SK-N-SH treated with all-trans-retinoic acid at 6 μM for 48 hours (cell line): ENCODE results near the gene CFI.

Experiments used
- ATAC-seq: fragments of 200-7000 bp; cut with Tn5 transposase; 3 replicates; pipeline ENCODE4 v1.9.1; 2020; ENCODE audit warnings: mild to moderate bottlenecking, moderate library complexity
- ARNTL ChIP-seq: fragments of 450-650 bp; formaldehyde crosslinking; IDR thresholded peaks from 2 replicates; pipeline ENCODE4 v1.5.0; 2020; ENCODE audit warnings: low read depth, mild to moderate bottlenecking, moderate library complexity, borderline replicate concordance
- BACH2 ChIP-seq: fragments of 250-450 bp; sonication (Bioruptor Pico); IDR thresholded peaks from 2 replicates; pipeline ENCODE4 v1.9.0; 2021; ENCODE audit warnings: mild to moderate bottlenecking, borderline replicate concordance
- ESRRG ChIP-seq: fragments of 250-450 bp; sonication (Bioruptor Pico); IDR thresholded peaks from 2 replicates; pipeline ENCODE4 v1.6.1; 2021; ENCODE audit warnings: mild to moderate bottlenecking
- GLIS3 ChIP-seq: fragments of 250-450 bp; sonication (Bioruptor Pico); IDR thresholded peaks from 2 replicates; pipeline ENCODE4 v1.5.0; 2020; ENCODE audit warnings: mild to moderate bottlenecking, moderate library complexity
- ISL1 ChIP-seq: fragments of 250-450 bp; sonication (Bioruptor Pico); IDR thresholded peaks from 2 replicates; pipeline ENCODE4 v2.1.2; 2022; ENCODE audit warnings: mild to moderate bottlenecking, moderate library complexity
- OSR1 ChIP-seq: fragments of 250-450 bp; sonication (Bioruptor Pico); IDR thresholded peaks from 2 replicates; pipeline ENCODE4 v1.8.0; 2022; ENCODE audit warnings: moderate library complexity, mild to moderate bottlenecking, inconsistent platforms
- PATZ1 ChIP-seq: fragments of 250-450 bp; sonication (Bioruptor Pico); IDR thresholded peaks from 2 replicates; pipeline ENCODE4 v1.8.0; 2020; ENCODE audit warnings: mild to moderate bottlenecking, moderate library complexity, borderline replicate concordance
- POU6F1 ChIP-seq: fragments of 250-450 bp; sonication (Bioruptor Pico); IDR thresholded peaks from 2 replicates; pipeline ENCODE4 v1.8.0; 2021; ENCODE audit warnings: low read depth, mild to moderate bottlenecking, moderate library complexity, borderline replicate concordance
- PPARA ChIP-seq: fragments of 250-450 bp; sonication (Bioruptor Pico); IDR thresholded peaks from 2 replicates; pipeline ENCODE4 v1.5.0; 2020; ENCODE audit warnings: mild to moderate bottlenecking, borderline replicate concordance
- RARB ChIP-seq: fragments of 250-450 bp; sonication (Bioruptor Pico); IDR thresholded peaks from 2 replicates; pipeline ENCODE4 v1.8.0; 2021; ENCODE audit warnings: mild to moderate bottlenecking, moderate library complexity
- SNAI2 ChIP-seq: fragments of 250-450 bp; sonication (Bioruptor Pico); IDR thresholded peaks from 2 replicates; pipeline ENCODE4 v1.5.0; 2020; ENCODE audit warnings: mild to moderate bottlenecking, moderate library complexity
- TCF4 ChIP-seq: fragments of 250-450 bp; sonication (Bioruptor Pico); IDR thresholded peaks from 2 replicates; pipeline ENCODE4 v1.8.0; 2021; ENCODE audit warnings: mild to moderate bottlenecking, moderate library complexity, borderline replicate concordance
- TOX ChIP-seq: fragments of 250-450 bp; sonication (Bioruptor Pico); IDR thresholded peaks from 2 replicates; pipeline ENCODE4 v1.8.0; 2021; ENCODE audit warnings: mild to moderate bottlenecking, moderate library complexity, borderline replicate concordance
- ZC3H10 ChIP-seq: fragments of 250-450 bp; sonication (Bioruptor Pico); IDR thresholded peaks from 2 replicates; pipeline ENCODE4 v1.5.1; 2021; ENCODE audit warnings: mild to moderate bottlenecking, moderate library complexity
- ZFP3 ChIP-seq: fragments of 250-450 bp; sonication (Bioruptor Pico); IDR thresholded peaks from 2 replicates; pipeline ENCODE4 v1.5.0; 2020; ENCODE audit warnings: mild to moderate bottlenecking, moderate library complexity
- ZFP30 ChIP-seq: fragments of 450-650 bp; formaldehyde crosslinking; IDR thresholded peaks from 2 replicates; pipeline ENCODE4 v1.5.0; 2022; ENCODE audit warnings: mild to moderate bottlenecking, moderate library complexity
- ZNF565 ChIP-seq: fragments of 450-650 bp; formaldehyde crosslinking; conservative IDR thresholded peaks from 2 replicates; pipeline ENCODE4 v1.5.0; 2020; ENCODE audit warnings: low read depth, mild to moderate bottlenecking, moderate library complexity
- ZNF70 ChIP-seq: fragments of 450-650 bp; formaldehyde crosslinking; IDR thresholded peaks from 2 replicates; pipeline ENCODE4 v1.5.0; 2020; ENCODE audit warnings: mild to moderate bottlenecking, moderate library complexity
- ZNF8 ChIP-seq: fragments of 450-650 bp; formaldehyde crosslinking; IDR thresholded peaks from 2 replicates; pipeline ENCODE4 v1.5.0; 2020; ENCODE audit warnings: mild to moderate bottlenecking, moderate library complexity
- TF ChIP-seq, protein P1 (sequence below): fragments of 250-450 bp; sonication (Bioruptor Pico); IDR thresholded peaks from 2 replicates; pipeline ENCODE4 v1.5.1; 2020; ENCODE audit warnings: low read depth, mild to moderate bottlenecking, moderate library complexity
- TF ChIP-seq, protein P2 (sequence below): fragments of 250-450 bp; sonication (Bioruptor Pico); IDR thresholded peaks from 2 replicates; pipeline ENCODE4 v1.5.0; 2020; ENCODE audit warnings: mild to moderate bottlenecking, moderate library complexity

CFI gene

GRCh38 chr4:109749388-109750082, 52.3 kb downstream of the CFI start:
- TF ChIP-seq ZNF70 (CRISPR knock-in tag) (no peak), ARNTL (CRISPR knock-in tag) (no peak), ZNF565 (no peak), TOX (CRISPR knock-in tag) (no peak), SNAI2 (no peak), ZFP30 (CRISPR knock-in tag) (no peak), ESRRG (no peak), TCF4 (CRISPR knock-in tag) (no peak), ISL1 (CRISPR knock-in tag) (no peak), PPARA (CRISPR knock-in tag) (no peak), GLIS3 (no peak), PATZ1 (CRISPR knock-in tag) (no peak), POU6F1 (no peak), BACH2 (CRISPR knock-in tag) (no peak), ZFP3 (CRISPR knock-in tag) (no peak), ZNF8 (no peak), OSR1 (CRISPR knock-in tag) (no peak)
- TF ChIP-seq, protein P1, sequence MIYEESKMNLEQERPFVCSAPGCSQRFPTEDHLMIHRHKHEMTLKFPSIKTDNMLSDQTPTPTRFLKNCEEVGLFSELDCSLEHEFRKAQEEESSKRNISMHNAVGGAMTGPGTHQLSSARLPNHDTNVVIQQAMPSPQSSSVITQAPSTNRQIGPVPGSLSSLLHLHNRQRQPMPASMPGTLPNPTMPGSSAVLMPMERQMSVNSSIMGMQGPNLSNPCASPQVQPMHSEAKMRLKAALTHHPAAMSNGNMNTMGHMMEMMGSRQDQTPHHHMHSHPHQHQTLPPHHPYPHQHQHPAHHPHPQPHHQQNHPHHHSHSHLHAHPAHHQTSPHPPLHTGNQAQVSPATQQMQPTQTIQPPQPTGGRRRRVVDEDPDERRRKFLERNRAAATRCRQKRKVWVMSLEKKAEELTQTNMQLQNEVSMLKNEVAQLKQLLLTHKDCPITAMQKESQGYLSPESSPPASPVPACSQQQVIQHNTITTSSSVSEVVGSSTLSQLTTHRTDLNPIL (CRISPR knock-in tag): no peak
- ATAC-seq: no peak

- no peak for TF ChIP-seq GLIS3
- no peak for TF ChIP-seq PATZ1 (CRISPR knock-in tag)
- TF ChIP-seq ZNF70 (CRISPR knock-in tag): no peak
- no peak for TF ChIP-seq POU6F1
- TF ChIP-seq ZFP30 (CRISPR knock-in tag): no peak
- TF ChIP-seq TCF4 (CRISPR knock-in tag): no peak
- TF ChIP-seq ZNF565: no peak
- no peak for TF ChIP-seq BACH2 (CRISPR knock-in tag)
- TF ChIP-seq PPARA (CRISPR knock-in tag): no peak
- TF ChIP-seq SNAI2: no peak
- TF ChIP-seq ZNF8: no peak
- TF ChIP-seq, protein P1 (CRISPR knock-in tag): no peak
- TF ChIP-seq RARB (CRISPR knock-in tag): no peak
- no peak for TF ChIP-seq ISL1 (CRISPR knock-in tag)
- no peak for ATAC-seq
Measured at GRCh38 chr4:109748114-109748513, 53.7 kb downstream of the CFI start.

GRCh38 chr4:109746728-109747127, 55.1 kb downstream of the CFI start:
- no peak for ATAC-seq
- no peak for TF ChIP-seq ZFP3 (CRISPR knock-in tag)
- no peak for TF ChIP-seq ARNTL (CRISPR knock-in tag)
- TF ChIP-seq ZC3H10 (CRISPR knock-in tag): no peak
- no peak for TF ChIP-seq RARB (CRISPR knock-in tag)
- TF ChIP-seq, protein P2, sequence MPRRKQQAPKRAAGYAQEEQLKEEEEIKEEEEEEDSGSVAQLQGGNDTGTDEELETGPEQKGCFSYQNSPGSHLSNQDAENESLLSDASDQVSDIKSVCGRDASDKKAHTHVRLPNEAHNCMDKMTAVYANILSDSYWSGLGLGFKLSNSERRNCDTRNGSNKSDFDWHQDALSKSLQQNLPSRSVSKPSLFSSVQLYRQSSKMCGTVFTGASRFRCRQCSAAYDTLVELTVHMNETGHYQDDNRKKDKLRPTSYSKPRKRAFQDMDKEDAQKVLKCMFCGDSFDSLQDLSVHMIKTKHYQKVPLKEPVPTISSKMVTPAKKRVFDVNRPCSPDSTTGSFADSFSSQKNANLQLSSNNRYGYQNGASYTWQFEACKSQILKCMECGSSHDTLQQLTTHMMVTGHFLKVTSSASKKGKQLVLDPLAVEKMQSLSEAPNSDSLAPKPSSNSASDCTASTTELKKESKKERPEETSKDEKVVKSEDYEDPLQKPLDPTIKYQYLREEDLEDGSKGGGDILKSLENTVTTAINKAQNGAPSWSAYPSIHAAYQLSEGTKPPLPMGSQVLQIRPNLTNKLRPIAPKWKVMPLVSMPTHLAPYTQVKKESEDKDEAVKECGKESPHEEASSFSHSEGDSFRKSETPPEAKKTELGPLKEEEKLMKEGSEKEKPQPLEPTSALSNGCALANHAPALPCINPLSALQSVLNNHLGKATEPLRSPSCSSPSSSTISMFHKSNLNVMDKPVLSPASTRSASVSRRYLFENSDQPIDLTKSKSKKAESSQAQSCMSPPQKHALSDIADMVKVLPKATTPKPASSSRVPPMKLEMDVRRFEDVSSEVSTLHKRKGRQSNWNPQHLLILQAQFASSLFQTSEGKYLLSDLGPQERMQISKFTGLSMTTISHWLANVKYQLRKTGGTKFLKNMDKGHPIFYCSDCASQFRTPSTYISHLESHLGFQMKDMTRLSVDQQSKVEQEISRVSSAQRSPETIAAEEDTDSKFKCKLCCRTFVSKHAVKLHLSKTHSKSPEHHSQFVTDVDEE (CRISPR knock-in tag): no peak
- TF ChIP-seq, protein P1 (CRISPR knock-in tag): no peak
- TF ChIP-seq TOX (CRISPR knock-in tag): no peak
- TF ChIP-seq ZNF70 (CRISPR knock-in tag): no peak
- no peak for TF ChIP-seq GLIS3
- TF ChIP-seq ESRRG: no peak
